ENCODE data around the gene GAB2. TPM values are rescaled to one million over a fixed set of nuclear protein-coding genes. Genes with fewer than 3 reads are reported as not detected.

GAB2 gene
- total RNA-seq, 4 donors from 2014 or later, result 22.5 to 32.8 (median 30.1) TPM

- intact Hi-C loops (cut with DNase I; ENCODE audit: low total_unique reads), result loop anchor here (10.0 kb wide), 1 partner anchor 1741 kb away; no protein-coding TSS in a partner anchor
- H3K4me3 ChIP-seq (ENCODE audit: low read depth, poor library complexity, severe bottlenecking), result no peak overlapping the region
- WGBS, 2 donors, result 87 to 93% methylated on average over 1 of the region's 1 CpG
- no peak for DNase-seq (ENCODE audit: low spot score in 2 of 2)
- TF ChIP-seq CTCF (IDR thresholded peaks at IDR 0.05) (no peak), POLR2A (IDR thresholded peaks at IDR 0.05) (no peak)
These were observed 73.5 kb downstream of the GAB2 start for GRCh38 chr11:78344094-78344493.

- intact Hi-C loops (cut with DNase I; ENCODE audit: low total_unique reads), result loop anchor here (10.0 kb wide), 1 partner anchor 1741 kb away; no protein-coding TSS in a partner anchor
- 95 to 96% methylated on average over 2 of the region's 2 CpGs for WGBS, 2 donors
- no peak overlapping the region for H3K4me3 ChIP-seq (ENCODE audit: low read depth, poor library complexity, severe bottlenecking)
- DNase-seq (ENCODE audit: low spot score in 2 of 2), result no peak
- TF ChIP-seq POLR2A (IDR thresholded peaks at IDR 0.05) (no peak), CTCF (IDR thresholded peaks at IDR 0.05) (no peak)
These were observed 74.3 kb downstream of the GAB2 start for GRCh38 chr11:78343303-78343702.

GRCh38 chr11:78341841-78342240, 75.8 kb downstream of the GAB2 start:
- TF ChIP-seq CTCF (IDR thresholded peaks at IDR 0.05) (no peak), POLR2A (IDR thresholded peaks at IDR 0.05) (no peak)
- no peak overlapping the region for H3K4me3 ChIP-seq (ENCODE audit: low read depth, poor library complexity, severe bottlenecking)
- 90 to 92% methylated on average over 2 of the region's 2 CpGs for WGBS, 2 donors
- DNase-seq (ENCODE audit: low spot score in 2 of 2), result no peak
- intact Hi-C loops (cut with DNase I; ENCODE audit: low total_unique reads), result loop anchor here (10.0 kb wide), 1 partner anchor 1743 kb away; no protein-coding TSS in a partner anchor

- TF ChIP-seq POLR2A (IDR thresholded peaks at IDR 0.05) (no peak), CTCF (IDR thresholded peaks at IDR 0.05) (no peak)
- no peak for DNase-seq (ENCODE audit: low spot score in 2 of 2)
- H3K4me3 ChIP-seq (ENCODE audit: low read depth, poor library complexity, severe bottlenecking), result no peak overlapping the region
- 84 to 87% methylated on average over 2 of the region's 2 CpGs for WGBS, 2 donors
- intact Hi-C loops (cut with DNase I; ENCODE audit: low total_unique reads), result loop anchor here (10.0 kb wide), 1 partner anchor 1744 kb away; no protein-coding TSS in a partner anchor
These were observed 77.1 kb downstream of the GAB2 start for GRCh38 chr11:78340530-78340929.

GRCh38 chr11:78339945-78340344, 77.7 kb downstream of the GAB2 start:
- 70 to 79% methylated on average over 3 of the region's 3 CpGs for whole genome bisulfite sequencing, 2 donors
- intact Hi-C loops (cut with DNase I; ENCODE audit: low total_unique reads), result loop anchor here (10.0 kb wide), 1 partner anchor 1745 kb away; no protein-coding TSS in a partner anchor
- no peak overlapping the region for H3K4me3 ChIP-seq (ENCODE audit: low read depth, poor library complexity, severe bottlenecking)
- no peak for DNase-seq (ENCODE audit: low spot score in 2 of 2)
- TF ChIP-seq POLR2A (IDR thresholded peaks at IDR 0.05) (no peak), CTCF (IDR thresholded peaks at IDR 0.05) (no peak)

GRCh38 chr11:78339483-78339882, 78.1 kb downstream of the GAB2 start:
- TF ChIP-seq POLR2A (IDR thresholded peaks at IDR 0.05) (no peak), CTCF (IDR thresholded peaks at IDR 0.05) (no peak)
- no peak for DNase-seq (ENCODE audit: low spot score in 2 of 2)
- intact Hi-C loops (cut with DNase I; ENCODE audit: low total_unique reads), result no loop called here
- no peak overlapping the region for H3K4me3 ChIP-seq (ENCODE audit: low read depth, poor library complexity, severe bottlenecking)
- WGBS, 2 donors, result 84 to 87% methylated on average over 1 of the region's 1 CpG

All from lower leg skin (tissue), 4 donors.